Mucosa of descending colon (tissue), 3 donors: ENCODE data around the gene EPB41L2. TPM values are rescaled to one million over a fixed set of nuclear protein-coding genes. Genes with fewer than 3 reads are reported as not detected.
"Not testable (repeated sequence)": the region's sequence is repeated elsewhere in the genome, so short reads cannot be mapped to it uniquely, and the experiment has no call there.

Experiments
- ATAC-seq: fragments of 200-7000 bp; cut with Tn5 transposase; one replicate; pipeline ENCODE4 v1.9.1; 2020; ENCODE audit warnings: mild to moderate bottlenecking, moderate library complexity
- DNase-seq, 3 donors: peaks; one replicate each; pipeline ENCODE4 v3.0.0-alpha.2; 2020
- H3K36me3 ChIP-seq: fragments of 200-600 bp; one replicate; pipeline ENCODE4 v1.8.0; 2021; ENCODE audit warnings: low read depth, mild to moderate bottlenecking
- H3K4me1 ChIP-seq: fragments of 200-600 bp; one replicate; pipeline ENCODE4 v1.8.0; 2021; ENCODE audit warnings: low read depth, mild to moderate bottlenecking
- H3K4me3 ChIP-seq: fragments of 200-600 bp; one replicate; pipeline ENCODE4 v1.8.0; 2021; ENCODE audit warnings: mild to moderate bottlenecking
- H3K9me3 ChIP-seq: fragments of 200-600 bp; one replicate; pipeline ENCODE4 v1.8.0; 2021; ENCODE audit warnings: mild to moderate bottlenecking
- intact Hi-C, 2 donors: fragments of 100-400 bp; cut with DNase I in 1 of 2; cut with micrococcal nuclease in 1 of 2; formaldehyde crosslinking; loops; one replicate each; pipeline versions ENCODE4 v1.11.0 to v1.11.1; 2022; cut with DNase I, micrococcal nuclease
- total RNA-seq, 3 donors: library from RNA; stranded (reverse); fragmentation: NEBNext Ultra II Directional in 2 of 3; extraction: Animal tissue kit (Norgen Biotek cat#: 25700) in 2 of 3; gene quantifications; one replicate each; pipeline versions ENCODE4 v1.2.1 to v1.2.4, GENCODE V29; 2021 to 2023
- TF ChIP-seq, protein P1 (sequence below): fragments of 200-600 bp; IDR thresholded peaks from one replicate; pipeline ENCODE4 v1.8.0; 2022; ENCODE audit warnings: antibody characterized with exemption, mild to moderate bottlenecking
- donor health status: DM: no; HTN: no; CAD: no; lungs with moderate emphysema.
- donor health status: DM: no; HTN: no; CAD: no.
- donor health status: DM: no; HTN: yes; CAD: no.

The EPB41L2 gene
- total RNA-seq, 3 donors from 2014 or later: 80.1 to 148 (median 93.0) TPM

DNA sequence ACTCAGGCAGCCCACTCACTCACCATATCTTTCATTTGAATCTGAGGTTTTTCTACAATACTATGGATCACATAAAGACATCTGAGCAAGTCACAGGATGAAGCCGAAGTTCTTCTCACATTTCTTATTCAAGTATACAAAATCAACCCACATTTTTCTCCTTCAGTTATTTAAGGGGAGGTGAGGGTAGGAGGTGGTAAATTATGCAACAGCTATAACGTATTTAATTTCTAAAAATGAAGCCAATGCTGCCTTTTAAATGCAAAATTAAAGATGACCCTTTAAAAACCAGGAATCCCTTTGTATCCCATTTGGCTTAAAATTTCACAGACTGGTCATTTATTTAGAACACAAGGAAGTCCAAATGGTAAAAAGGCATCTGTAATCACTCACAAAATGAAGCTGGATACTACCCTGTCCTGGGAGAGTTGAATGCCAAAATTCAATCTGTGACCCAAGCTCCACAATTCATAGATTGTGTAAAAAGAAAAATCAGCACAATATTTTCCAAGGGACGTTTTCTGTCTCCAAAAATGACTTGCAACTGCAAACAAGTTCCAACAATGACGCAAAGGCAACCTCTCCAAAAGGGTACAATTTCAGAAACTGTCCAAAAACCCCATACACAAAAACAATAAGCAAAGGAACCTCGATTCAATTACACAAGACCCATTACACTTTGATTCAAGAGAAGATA, 48.8 kb downstream of the EPB41L2 start:
- ATAC-seq: no peak
- intact Hi-C loops: no loop called here
- Histone ChIP-seq H3K4me1 (no peaks in the 10 kb centered on the region), H3K4me3 (no peak overlapping the region), H3K9me3 (no peaks in the 10 kb centered on the region), H3K36me3 (no peaks in the 10 kb centered on the region)
- DNase-seq: no peak
- TF ChIP-seq, protein P1, sequence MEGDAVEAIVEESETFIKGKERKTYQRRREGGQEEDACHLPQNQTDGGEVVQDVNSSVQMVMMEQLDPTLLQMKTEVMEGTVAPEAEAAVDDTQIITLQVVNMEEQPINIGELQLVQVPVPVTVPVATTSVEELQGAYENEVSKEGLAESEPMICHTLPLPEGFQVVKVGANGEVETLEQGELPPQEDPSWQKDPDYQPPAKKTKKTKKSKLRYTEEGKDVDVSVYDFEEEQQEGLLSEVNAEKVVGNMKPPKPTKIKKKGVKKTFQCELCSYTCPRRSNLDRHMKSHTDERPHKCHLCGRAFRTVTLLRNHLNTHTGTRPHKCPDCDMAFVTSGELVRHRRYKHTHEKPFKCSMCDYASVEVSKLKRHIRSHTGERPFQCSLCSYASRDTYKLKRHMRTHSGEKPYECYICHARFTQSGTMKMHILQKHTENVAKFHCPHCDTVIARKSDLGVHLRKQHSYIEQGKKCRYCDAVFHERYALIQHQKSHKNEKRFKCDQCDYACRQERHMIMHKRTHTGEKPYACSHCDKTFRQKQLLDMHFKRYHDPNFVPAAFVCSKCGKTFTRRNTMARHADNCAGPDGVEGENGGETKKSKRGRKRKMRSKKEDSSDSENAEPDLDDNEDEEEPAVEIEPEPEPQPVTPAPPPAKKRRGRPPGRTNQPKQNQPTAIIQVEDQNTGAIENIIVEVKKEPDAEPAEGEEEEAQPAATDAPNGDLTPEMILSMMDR: no peak

DNA sequence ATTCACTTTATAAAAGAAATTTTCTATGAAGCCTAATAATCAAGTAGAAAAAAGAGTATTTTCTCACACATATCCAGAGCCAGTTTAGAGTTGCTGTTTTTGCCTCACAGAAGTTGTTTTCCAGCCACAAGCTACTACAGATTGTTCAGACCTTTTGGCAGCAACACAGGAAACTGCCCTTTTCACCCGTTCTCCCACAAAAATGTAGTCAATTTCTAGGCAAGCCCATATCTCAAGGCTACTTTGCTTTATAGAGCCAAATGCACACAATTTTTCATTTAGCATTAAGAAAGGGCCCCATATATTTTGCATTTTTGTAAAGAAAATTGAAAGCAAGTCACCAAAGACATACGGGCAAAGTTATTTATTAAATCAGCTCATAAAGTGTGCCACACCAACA, 49.5 kb downstream of the EPB41L2 start:
- no peak overlapping the region for H3K4me3 ChIP-seq
- ATAC-seq (no peak), DNase-seq (no peak)
- no peaks in the 10 kb centered on the region for H3K4me1 ChIP-seq
- intact Hi-C loops: no loop called here
- no peaks in the 10 kb centered on the region for H3K9me3 ChIP-seq
- no peaks in the 10 kb centered on the region for H3K36me3 ChIP-seq
- TF ChIP-seq, protein P1: no peak

DNA sequence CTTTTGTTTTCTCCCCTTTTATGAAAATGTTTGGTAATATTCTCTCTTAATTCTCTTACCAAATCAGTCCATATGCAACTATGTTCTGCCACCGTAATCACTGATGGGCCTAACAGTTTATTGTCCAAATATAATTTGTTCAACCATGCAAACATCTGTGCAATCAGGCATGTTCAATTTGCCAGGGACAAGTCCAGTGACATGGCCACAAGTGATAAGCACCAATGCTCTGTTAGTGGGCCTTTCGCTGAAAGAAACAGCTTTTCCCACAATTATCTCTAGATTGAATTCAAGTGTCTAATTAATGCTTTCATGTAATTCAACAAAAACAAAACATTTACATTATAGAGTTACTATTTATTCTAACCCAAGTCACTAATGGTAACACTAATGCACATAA, 53.3 kb downstream of the EPB41L2 start:
- intact Hi-C loops: no loop called here
- H3K4me1 ChIP-seq: no peaks in the 10 kb centered on the region
- no peak for ATAC-seq
- peaks cover 16% of the 10 kb centered on the region for H3K9me3 ChIP-seq
- H3K36me3 ChIP-seq: no peaks in the 10 kb centered on the region
- TF ChIP-seq, protein P1: no peak
- DNase-seq: no peak
- no peak overlapping the region for H3K4me3 ChIP-seq

DNA sequence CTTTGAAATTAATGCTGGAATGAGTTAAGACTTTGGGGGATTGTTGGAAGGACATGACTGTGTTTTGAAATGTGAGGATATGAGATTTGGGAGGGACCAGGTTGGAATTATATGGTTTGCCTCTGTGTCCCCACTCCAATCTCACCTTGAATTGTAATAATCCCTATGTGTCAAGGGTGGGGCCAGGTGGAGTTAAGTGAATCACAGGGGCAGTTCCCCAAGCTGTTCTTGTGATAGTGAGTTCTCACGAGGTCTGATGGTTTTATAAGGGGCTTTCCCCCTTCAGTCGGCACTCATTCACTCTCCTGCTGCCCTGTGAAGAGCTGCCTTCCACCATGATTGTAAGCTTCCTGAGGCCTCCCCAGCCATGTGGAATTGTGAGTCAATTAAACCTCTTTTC, 54.1 kb downstream of the EPB41L2 start:
- intact Hi-C loops, DNase-seq, H3K4me3 ChIP-seq, H3K4me1 ChIP-seq, H3K36me3 ChIP-seq: not testable (repeated sequence)
- peaks cover 16% of the 10 kb centered on the region for H3K9me3 ChIP-seq
- ATAC-seq: peak; percentile 60

DNA sequence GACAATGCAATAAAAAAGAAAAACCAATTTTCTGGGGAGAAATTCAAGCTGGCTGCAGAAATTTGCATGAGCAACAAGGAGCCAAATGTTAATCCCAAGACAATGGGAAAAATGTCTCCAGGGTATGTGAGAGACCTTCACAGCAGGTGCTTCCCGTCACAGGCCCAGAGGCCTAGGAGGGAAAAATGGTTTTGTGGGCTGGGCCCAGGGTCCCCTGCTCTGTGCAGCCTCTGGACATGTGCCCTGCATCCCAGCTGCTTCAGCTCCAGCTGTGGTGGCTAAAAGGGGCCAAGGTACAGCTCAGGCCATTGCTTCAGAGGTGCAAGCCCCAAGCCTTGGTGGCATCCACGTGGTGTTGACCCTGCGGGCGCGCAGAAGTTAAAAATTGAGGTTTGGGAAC, 55.1 kb downstream of the EPB41L2 start:
- ATAC-seq, DNase-seq, H3K4me3 ChIP-seq, H3K4me1 ChIP-seq, H3K36me3 ChIP-seq, intact Hi-C loops: not testable (repeated sequence)
- H3K9me3 ChIP-seq: peaks cover 16% of the 10 kb centered on the region

DNA sequence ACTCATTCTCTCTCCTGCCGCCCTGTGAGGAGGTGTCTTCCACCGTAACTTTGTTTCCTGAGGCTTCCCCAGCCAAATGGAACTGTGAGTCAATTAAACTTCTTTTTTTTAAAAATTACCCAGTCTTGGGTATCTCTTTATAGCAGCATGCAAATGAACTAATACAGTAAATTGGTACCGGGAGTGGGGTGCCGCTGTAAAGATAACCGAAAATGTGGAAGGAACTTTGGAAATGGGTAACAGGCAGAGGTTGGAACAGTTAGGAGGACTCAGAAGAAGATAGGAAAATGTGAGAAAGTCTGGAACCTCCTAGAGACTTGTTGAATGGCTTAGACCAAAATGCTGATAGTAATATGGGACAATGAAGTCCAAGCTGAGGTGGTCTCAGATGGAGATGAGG, 55.8 kb downstream of the EPB41L2 start:
- DNase-seq (no peak), ATAC-seq (no peak)
- TF ChIP-seq, protein P1: no peak
- no peak overlapping the region for H3K4me3 ChIP-seq
- intact Hi-C loops: no loop called here
- H3K4me1 ChIP-seq: no peaks in the 10 kb centered on the region
- peaks cover 16% of the 10 kb centered on the region for H3K9me3 ChIP-seq
- no peaks in the 10 kb centered on the region for H3K36me3 ChIP-seq
